GM19351 (cell line): ENCODE results near the gene MVK.
"Not testable (repeated sequence)": the region's sequence is repeated elsewhere in the genome, so short reads cannot be mapped to it uniquely, and the experiment has no call there.

Source experiments
- ATAC-seq: cut with Tn5 transposase; IDR thresholded peaks from one replicate; pipeline ENCODE4 v1.9.1; 2021; ENCODE audit warnings: mild to moderate bottlenecking, moderate library complexity; ENCODE audit not compliant: unreplicated experiment

MVK gene

DNA sequence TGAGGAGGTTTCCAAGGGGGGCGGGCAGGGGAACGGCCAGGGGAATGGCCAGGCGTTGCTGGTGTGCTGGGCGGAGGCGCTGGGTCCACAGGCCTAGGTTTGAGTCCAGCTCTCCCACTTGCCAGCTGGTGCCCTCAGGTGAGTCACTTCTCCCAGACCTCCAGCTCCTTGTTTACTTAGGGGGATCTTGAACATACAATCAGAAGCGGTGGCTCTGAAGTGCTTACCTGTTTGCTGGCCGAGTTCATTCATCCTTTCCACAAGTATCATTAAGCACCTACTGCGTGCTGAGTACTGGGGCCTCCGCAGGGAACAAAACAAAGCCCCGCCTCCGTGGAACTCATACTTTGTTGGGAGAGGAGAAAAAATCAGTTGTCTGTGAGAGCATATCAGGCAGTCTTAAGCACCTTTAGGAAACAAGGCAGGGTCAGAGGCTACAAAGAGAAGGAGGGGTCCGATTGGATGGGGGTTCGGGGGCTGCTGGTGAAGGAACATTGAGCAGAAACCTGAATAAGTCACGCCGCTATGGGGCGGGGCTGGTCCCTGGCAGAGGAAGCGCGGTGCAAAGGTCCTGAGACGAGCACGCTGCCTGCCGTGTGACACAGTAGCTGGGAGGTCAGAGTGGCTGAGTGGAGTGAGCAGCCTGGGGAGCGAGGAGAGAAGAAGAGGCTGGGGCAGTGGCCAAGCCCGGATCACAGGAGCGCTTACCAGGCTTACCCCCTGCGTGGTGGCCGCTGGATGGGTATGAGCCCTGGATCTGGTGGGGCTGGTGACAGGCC is 15.1 kb downstream of the MVK start:
- ATAC-seq = no peak

DNA sequence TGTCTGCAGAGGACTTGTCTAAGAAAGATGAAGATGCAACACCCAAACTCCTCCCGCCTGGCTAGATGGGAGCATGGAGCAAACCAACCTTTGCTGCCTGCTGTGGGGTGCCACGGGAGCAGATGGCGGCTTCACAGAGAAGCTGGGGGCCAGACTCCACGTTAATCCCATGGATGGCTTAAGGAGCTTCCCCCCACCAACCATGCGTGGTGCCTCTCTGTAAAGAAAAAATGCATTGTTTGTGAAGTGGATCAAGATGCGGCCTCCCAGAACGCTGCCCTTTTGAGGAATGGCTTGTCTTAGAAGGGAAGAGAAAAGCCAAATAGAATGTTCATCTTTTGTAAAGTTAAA is 15.6 kb downstream of the MVK start:
- no peak for ATAC-seq

DNA sequence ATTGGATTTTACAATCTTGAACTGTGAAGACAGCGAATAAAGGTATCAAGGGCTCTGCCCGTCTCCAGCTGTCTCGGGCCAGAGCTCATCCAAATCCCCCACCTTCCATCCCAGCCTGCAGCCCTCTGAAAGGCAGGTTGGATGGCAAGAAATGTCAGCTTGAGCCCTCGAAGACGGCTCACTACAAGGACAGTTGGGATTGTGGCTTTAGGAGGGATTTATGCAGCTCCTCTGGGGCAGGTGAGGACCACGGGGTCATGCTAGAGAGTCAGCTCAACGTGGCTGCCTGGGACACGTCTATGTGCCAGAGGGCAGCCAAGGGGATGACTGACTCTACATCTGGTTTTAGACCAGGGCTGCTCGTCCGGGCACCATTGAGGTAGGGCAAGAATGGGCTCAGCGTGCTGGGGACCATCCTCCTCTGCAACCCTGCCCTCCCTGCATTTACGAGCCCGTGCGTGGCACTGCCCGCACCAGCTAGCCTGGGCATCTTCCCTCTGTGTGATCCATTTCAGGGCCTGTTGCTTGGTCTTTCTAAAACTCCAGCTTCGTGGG is 16.2 kb downstream of the MVK start:
- ATAC-seq = no peak

DNA sequence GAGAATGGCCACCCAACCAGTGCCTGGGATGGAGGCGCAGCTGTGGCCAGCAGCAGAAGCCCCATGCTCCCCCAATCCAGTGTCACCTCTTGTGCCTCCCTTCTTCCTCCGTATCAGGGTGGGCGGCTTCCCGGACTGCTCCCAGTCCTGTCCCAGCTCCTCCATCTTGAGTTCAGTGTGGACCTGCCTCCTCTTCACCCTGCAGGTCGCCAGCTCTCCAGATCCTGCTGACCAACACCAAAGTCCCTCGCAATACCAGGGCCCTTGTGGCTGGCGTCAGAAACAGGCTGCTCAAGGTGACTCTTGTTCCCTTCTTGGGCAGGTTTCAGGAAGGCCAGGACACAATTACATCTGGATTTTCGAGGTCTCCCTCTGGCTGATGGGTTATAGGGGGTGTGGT is 17.0 kb downstream of the MVK start:
- no peak for ATAC-seq

DNA sequence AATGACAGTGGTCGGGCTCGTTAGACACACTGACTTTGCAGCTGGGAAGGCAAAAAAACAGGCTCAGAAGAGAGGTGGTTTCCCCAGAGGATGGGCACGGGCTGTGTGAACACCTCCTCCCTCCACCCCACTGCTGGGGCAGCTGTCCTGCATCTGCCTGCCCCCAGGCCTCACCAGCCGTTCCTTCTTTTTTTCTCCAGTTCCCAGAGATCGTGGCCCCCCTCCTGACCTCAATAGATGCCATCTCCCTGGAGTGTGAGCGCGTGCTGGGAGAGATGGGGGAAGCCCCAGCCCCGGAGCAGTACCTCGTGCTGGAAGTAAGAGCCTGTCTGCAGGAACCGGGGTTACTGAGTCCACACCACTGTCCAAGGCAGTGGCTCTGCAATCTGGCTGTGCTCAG is 17.4 kb downstream of the MVK start:
- no peak for ATAC-seq

DNA sequence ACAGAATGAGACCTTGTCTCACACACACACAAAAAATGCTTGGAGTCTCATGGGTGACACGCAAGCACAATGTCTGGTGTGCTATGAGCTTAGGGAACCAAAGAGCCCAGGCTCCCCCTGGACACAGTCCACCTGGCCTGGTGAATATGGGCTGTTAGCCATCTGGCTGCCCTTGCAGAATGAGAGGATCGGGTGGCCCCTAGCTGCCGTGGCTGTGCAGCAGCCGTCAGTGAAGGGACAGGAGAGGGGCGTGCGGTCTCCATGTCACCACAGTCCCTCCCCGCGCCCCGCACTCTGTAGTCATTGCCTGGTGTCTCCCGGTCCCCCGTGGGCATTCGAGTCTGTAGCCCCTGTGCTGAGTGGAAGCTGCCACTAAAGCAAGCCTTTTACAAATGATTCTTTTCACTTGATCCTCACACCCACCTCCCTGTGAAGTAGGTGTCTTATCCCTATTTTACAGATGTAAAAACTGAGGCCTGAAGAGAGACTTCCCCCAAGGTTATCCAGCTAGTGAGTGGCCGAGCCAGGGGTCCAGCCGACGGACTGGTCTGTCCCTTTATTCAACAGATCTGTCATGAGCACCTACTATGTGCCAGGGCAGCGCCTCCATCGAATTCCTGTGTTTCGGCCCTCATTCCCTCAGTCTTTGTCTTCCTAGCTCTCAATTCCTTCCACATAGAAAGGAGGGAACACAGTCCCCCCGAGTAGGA is 18.8 kb downstream of the MVK start:
- ATAC-seq = no peak

DNA sequence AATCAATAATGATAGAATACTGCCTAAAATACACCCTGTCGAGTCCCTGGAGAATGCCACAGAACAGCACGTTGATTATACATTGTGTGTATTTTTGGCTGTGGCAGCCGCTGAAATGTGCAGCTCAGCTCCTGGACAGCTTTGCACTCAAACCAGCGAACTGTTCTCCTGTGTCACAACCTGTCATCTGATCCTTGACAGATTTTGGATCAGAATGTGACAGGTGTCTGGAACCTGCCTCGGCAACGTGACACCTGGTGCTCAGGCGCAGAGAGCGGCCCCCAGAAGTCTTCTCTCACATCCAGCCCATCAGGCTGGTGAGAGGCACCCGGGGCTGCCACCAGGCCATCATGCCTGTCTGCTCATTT is 19.3 kb downstream of the MVK start:
- no peak for ATAC-seq

DNA sequence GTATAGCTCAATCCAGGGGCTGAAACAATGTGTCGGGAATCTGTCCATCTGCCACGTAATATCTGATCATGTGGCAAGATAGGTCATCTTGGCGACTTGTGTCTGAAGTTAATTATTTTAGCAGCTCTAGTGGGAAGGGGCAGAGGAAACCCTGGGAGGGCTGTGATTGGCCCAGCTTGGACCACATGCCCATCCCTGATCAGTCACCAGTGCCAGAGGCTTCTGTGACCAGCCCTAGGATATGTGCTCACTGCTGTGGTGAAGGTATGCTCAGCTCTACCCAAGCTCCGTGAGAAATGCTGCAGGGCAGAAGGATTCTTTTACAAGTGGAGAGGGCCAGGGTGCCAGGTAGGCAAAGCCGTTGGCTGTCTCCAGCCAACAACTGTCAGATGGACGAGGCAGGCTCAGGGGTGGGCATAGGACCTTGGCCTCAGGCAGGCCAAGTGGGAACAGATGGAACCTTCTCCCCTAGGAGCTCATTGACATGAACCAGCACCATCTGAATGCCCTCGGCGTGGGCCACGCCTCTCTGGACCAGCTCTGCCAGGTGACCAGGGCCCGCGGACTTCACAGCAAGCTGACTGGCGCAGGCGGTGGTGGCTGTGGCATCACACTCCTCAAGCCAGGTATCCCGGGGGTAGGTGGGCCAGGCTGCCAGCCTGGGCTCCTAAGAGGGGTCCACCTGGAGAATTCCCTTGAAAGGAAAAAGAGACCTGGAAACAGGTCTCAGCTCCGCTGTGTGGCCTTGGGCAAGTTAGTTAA is 21.1 kb downstream of the MVK start:
- no peak for ATAC-seq

DNA sequence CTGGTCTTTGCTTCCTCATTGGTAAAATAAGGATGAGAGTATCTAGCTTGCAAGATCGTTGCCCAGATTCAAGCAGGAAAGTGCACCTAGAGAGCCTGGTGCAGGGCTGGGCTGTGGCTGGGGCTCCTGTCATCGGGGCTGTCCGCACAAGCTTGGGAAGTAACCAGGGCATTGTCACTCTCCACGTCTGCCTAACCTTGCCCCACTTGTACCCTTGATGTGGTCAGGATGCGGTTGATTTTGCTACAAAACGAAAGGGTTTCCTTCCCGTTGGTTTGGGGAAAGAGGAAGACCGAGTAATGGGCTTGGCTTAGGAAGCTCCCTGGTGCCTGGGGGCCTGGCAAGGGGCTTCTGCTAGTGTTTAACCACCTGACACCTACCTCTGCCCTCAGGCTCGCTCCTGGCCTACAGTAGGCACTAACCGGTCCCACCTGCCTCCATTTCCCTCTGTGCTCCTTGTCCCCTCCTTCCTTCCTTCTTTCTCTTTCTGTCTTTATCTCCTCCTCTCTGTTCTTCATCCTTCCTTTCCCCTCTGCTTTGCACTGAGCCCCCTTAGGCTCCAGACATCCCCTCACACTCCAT is 21.8 kb downstream of the MVK start:
- no peak for ATAC-seq

DNA sequence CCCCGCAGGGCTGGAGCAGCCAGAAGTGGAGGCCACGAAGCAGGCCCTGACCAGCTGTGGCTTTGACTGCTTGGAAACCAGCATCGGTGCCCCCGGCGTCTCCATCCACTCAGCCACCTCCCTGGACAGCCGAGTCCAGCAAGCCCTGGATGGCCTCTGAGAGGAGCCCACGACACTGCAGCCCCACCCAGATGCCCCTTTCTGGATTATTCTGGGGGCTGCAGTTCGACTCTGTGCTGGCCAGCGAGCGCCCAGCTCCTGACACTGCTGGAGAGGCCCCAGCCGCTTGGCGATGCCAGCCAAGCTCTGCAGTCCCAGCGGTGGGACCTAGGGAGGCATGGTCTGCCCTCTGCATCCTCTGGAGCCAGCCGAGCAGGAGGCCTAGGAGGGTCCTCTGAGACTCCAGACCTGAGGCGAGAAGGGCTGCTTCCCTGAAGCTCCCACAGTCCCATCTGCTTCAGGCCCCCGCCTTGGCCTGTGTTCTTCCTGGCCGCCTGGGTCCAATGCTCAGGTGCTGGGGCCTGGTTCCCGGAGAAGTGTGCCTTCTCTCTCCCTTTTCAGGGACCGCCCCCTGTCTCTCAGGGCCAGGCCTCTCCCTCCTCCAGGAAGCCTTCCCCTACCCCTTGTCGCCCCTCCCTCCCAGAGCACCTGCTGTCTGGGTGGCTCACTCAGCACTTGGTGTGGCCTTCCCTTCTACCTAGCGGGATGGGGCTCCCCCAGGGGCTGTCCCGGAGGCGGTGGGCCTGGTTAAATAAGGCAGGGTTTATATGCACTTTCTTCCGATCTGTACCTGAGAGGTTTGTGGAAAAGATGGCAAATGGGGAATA is 23.0 kb downstream of the MVK start:
- ATAC-seq = no peak

DNA sequence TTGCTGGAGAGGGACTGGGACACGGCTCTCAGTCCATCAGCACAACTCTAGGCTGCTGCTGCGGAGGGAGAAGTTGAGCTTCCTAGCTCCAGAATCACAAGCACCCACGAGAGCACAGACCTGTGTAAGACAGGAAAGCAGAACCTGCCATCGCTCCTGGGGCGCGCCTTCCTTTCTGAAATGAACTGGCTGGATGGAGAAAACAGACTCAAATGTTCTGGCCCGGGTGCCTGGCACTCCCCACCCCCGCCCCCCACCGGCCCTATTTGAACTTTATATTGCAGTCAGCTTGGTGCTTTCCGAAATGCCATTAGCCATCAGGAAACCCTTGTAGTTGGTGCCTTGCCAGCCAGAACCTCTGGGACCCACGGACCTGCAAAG is 23.8 kb downstream of the MVK start:
- ATAC-seq = no peak

DNA sequence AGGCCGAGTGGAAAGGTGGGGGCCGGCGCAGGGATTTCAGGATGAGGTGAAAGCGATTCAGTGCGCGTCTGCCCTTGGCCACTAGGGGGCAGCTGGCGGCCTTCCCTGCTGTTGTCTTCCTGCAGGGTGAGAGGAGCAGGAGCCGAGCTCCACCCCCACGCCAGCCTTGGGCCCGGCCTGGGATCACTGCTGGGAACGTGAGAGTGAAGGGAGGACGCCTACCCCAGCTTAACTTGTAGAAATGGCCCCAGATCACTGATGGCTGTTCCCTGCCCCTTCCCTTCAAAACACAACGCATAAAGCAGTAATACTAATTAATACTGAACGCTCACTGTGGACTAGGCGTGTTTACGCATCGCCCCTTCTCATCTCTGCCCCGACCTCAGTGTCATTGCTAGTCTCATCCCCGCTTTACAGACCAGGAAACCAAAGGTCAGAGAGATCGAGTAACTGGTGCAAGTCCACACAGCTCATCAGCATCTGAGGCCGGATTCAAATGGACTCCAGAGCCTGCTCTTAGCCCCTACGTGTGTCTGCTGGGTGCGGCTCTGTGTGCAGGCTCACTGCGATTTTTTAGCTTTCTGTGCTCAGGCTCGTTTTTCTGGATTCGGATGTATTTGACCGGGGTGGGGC is 24.3 kb downstream of the MVK start:
- ATAC-seq = peak; percentile 53

DNA sequence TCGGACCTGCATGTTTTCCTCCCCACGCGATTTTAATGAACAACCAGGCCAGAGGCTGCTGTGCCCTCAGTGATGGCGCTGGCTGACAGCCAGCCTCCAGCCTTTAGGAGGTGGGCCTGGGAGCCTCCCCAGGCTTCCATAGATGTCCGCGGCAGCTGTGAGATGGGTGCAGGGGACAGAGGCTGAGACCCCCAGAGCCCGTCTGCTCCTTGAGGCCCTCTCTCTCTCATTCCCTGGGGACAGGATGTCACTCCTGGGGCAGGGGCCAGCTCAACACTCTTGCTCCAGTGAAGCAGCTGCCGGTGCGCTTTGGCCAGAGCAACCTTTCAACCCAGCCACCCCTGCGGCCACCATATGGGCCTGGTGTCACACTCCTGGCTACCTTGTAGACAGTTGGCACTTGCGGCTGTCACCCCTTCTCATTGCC is 24.8 kb downstream of the MVK start:
- no peak for ATAC-seq

DNA sequence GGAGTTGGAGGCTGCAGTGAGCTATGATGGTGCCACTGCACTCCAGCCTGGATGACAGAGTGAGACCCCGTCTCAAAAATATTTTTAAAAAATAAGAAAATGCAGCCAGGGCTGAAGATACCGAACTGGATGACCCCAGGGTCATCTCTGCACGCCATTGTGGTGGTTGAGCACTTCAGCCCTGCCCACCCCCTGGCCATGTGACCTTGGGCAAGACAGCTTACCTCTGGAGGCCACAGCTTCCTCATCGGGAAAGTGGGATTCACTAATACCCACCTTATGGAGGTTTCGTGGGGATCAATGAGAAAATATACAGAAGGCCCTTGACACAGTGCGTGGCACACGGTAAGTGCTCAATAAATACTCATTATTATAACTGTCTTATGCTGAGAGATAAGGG is 25.5 kb downstream of the MVK start:
- no peak for ATAC-seq

DNA sequence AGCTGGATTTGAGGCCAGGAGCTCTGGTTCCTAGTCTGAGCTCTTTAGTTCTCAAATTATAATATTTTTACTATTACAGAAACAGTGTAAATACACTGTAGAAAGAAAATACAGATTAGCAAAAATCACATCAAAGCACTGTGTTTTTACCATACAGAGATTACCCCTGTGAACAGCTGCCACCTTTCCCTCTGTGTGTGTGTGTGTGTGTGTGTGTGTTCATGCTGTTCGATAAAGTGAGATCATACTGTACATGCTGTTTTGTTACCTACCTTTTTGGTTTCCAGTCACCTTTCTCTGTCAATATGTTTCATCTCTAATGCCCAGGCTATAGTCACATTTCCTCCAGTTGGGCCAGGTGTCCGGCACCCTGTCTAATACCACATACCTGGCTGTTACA is 26.9 kb downstream of the MVK start:
- ATAC-seq = no peak

DNA sequence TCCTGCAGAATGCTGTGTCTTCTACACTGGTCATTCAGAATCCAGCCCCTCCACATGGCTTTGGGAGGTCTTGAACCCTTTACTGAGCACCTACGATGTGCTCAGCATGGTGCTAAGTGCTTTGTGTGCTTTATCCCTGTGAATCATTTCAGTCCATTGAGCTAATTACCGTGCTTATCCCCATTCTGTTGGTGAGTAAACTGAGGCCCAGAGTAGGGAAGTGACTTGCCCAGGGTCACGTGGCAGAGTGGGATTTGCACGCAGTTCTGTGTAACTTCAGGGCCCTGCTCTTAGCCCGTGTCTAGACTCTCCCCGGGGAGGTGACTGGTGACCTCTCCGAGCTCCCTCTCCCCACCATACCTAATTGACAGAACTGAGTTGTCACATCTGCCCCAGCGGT is 27.4 kb downstream of the MVK start:
- no peak for ATAC-seq

DNA sequence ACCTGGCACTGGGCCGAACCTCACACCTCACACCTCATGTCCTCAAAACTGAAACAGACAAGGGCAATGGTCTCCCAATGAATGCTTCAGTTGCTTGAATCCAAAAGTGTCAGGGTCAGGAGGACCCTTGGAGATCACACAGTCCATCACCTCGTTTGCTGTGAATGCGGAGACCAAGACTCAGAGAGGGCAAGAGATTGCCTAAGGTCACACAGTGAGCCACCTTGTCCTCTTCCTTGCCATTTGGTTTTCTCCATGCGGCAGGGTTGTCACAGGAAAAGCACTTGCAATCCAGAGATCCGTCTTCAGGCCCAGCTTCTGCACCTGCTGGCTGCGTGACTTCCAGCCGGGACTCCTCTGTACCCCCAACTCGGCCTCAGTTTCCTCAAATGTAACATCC is 28.0 kb downstream of the MVK start:
- no peak for ATAC-seq

DNA sequence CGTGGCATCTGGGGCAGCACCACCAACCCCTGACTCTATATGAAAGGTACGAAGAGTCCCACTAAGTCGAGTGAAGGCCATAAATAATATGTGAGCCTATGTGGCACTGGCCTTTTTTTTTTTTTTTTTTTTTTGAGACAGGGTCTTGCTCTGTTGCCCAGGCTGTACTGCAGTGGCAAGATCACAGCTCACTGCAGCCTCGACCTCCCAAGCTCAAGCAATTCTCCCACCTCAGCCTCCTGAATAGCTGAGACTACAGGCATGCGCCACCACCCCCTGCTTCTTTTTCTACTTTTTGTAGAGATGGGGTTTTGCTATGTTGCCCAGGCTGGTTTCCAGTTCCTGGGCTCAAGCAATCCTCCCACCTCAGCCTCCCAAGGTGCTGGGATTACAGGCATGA is 28.5 kb downstream of the MVK start:
- ATAC-seq = not testable (repeated sequence)

DNA sequence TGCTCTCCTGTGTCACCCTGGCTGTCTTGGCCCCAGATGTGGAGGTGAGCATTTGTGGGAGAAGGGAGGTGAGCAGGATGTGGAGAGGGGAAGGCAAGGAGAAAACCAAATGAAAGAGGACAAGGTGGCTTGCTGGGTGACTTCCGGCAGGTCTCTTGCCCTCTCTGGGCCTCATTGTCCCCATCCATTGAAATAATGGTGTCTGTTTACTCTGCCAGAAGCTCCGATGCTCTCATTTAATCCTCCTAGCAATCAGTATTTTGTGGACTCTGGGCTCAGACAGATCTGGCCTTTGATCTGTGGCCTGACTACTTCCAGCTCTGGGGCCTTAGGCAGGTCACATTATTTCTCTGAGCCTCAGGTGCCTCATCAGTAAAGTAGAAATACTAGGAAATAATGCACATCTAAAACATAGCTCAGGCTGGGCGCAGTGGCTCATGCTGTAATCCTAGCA is 30.6 kb downstream of the MVK start:
- no peak for ATAC-seq

DNA sequence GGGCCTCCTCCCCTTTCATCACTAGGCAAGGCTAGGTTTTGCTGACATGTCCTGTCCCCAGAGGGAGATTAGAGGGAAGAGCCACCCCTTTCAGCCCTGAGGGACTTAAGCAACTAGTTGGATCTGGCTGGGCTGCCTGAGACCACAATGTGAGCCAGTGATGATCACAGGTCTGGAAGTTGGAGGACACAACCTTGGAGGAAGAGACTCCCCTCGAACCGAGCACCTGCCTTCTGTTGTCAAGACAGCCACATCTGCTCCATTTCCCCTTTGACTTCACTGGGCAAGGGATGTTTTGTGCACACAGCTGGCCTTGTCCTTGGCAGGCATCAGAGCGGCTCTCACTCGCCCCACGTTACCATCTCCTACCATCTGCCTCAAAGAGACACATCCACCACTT is 31.4 kb downstream of the MVK start:
- ATAC-seq = no peak
